Peyer's patch (tissue), 4 donors: ENCODE measurements around the gene SHISA5. TPM values are rescaled to one million over a fixed set of nuclear protein-coding genes. Genes with fewer than 3 reads are reported as not detected.

ENCODE experiments used
- DNase-seq, 3 donors: peaks; one replicate each; pipeline ENCODE4 v3.0.0-alpha.2; 2017 to 2019
- H3K27ac ChIP-seq, 4 donors: fragments of 200-600 bp; sonication (generic); one replicate each; pipeline ENCODE4 v1.5.1; 2016 to 2019
- H3K27me3 ChIP-seq, 2 donors: fragments of 200-600 bp; sonication (generic); one replicate each; pipeline ENCODE4 v1.5.1; 2019
- H3K36me3 ChIP-seq, 3 donors: fragments of 200-600 bp; sonication (generic); one replicate each; pipeline ENCODE4 v1.5.1; 2016 to 2019
- H3K4me1 ChIP-seq, 4 donors: fragments of 200-600 bp; sonication (generic); one replicate each; pipeline ENCODE4 v1.5.1; 2016 to 2019
- H3K4me3 ChIP-seq, 4 donors: fragments of 200-600 bp; sonication (generic); 1 replicate in 3 of 4; 2 replicates in 1 of 4; pipeline ENCODE4 v1.5.1; 2016 to 2019; ENCODE audit warnings: mild to moderate bottlenecking in 1 of 4
- H3K9me3 ChIP-seq, 4 donors: fragments of 200-600 bp; sonication (generic); one replicate each; pipeline ENCODE4 v1.5.1; 2016 to 2019; ENCODE audit warnings: mild to moderate bottlenecking in 1 of 4
- CTCF ChIP-seq, 6 experiments: fragments of 450-650 bp in 4 of 6; fragments of 200-600 bp in 2 of 6; sonication (generic) in 1 of 6; IDR thresholded peaks; one replicate each; pipeline ENCODE4 v1.5.1; 2017 to 2019; ENCODE audit warnings: antibody characterized with exemption in 6 of 6, mild to moderate bottlenecking in 3 of 6, moderate library complexity in 1 of 6
- POLR2A ChIP-seq, 2 donors: fragments of 450-650 bp; IDR thresholded peaks; one replicate each; pipeline ENCODE4 v1.5.1; 2017; ENCODE audit warnings: antibody characterized with exemption in 2 of 2, mild to moderate bottlenecking in 2 of 2, moderate library complexity in 2 of 2
- total RNA-seq, 4 donors: library from RNA; depleted of rRNA; stranded (reverse); fragments of >200 nt; gene quantifications; one replicate each; pipeline ENCODE4 v1.1.0, GENCODE V29; 2016

Gene SHISA5
- total RNA-seq, 4 donors from 2014 or later: 60.2 to 149 (median 110) TPM

GRCh38 chr3:48528754-48529153, 24.8 kb upstream of the SHISA5 start:
- Histone ChIP-seq H3K36me3 (peaks cover 0 to 51% (median 0%) of the 10 kb centered on the region in 3 donors), H3K27me3 (no peaks in the 10 kb centered on the region), H3K9me3 (no peaks in the 10 kb centered on the region), H3K4me3 (no peak overlapping the region), H3K4me1 (no peaks in the 10 kb centered on the region), H3K27ac (no peak overlapping the region)
- no peak for DNase-seq
- no peak for TF ChIP-seq CTCF (IDR thresholded peaks at IDR 0.05)
- TF ChIP-seq POLR2A (IDR thresholded peaks at IDR 0.05): no peak

DNA sequence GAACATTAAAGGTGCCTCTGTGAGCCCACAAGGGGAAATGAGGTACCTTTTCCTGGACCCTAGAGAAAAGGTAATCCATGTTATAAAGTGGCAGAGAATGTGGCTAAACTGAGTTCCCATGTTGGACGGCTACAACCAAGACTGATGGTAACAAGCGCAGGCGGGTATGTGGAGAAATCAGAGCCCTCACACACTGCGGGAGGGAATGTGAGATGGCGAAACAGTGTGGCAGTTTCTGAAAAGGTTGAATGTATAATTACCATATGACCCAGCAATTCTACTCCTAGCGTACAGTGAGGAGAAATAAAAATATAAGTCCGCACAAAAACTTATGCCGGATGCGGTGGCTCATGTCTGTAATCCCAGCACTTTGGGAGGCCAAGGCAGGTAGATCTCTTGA, 24.1 kb upstream of the SHISA5 start:
- no peaks in the 10 kb centered on the region for H3K9me3 ChIP-seq
- H3K4me1 ChIP-seq: no peaks in the 10 kb centered on the region
- H3K36me3 ChIP-seq: peaks cover 0 to 51% (median 0%) of the 10 kb centered on the region in 3 donors
- H3K27ac ChIP-seq: no peak overlapping the region
- DNase-seq: no peak
- TF ChIP-seq CTCF (IDR thresholded peaks at IDR 0.05): no peak
- no peak for TF ChIP-seq POLR2A (IDR thresholded peaks at IDR 0.05)
- H3K4me3 ChIP-seq: no peak overlapping the region
- H3K27me3 ChIP-seq: no peaks in the 10 kb centered on the region

DNA sequence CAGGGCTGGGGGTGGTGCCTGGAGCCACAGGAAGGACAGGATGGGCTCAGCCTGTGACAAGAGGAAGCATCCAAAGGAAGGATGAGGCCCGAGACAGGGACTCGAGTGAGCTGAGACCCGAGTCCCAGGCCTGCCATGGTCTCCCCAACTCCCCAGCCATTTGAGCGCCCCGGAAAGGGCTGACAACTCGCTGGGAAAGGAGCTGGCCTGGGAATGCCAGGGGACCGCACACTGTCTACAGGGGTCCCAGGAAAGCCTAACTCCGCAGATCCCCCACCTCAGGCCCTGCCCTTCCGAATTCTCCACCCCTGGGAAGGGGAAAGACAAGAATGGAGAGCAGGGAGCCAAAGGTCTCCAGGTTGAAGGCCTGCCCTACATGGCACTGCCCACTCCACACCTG, 21.0 kb upstream of the SHISA5 start:
- TF ChIP-seq CTCF (IDR thresholded peaks at IDR 0.05) (no peak), POLR2A (IDR thresholded peaks at IDR 0.05) (no peak)
- DNase-seq: peak in 1 of 3 donors; percentile 32
- Histone ChIP-seq H3K36me3 (peaks cover 0 to 49% (median 0%) of the 10 kb centered on the region in 3 donors), H3K27ac (no peak overlapping the region), H3K4me3 (no peak overlapping the region), H3K4me1 (no peaks in the 10 kb centered on the region), H3K9me3 (no peaks in the 10 kb centered on the region), H3K27me3 (no peaks in the 10 kb centered on the region)

- no peaks in the 10 kb centered on the region for H3K4me1 ChIP-seq
- H3K9me3 ChIP-seq: no peaks in the 10 kb centered on the region
- no peak overlapping the region for H3K27ac ChIP-seq
- peaks cover 0 to 41% (median 0%) of the 10 kb centered on the region in 3 donors for H3K36me3 ChIP-seq
- DNase-seq: no peak
- H3K27me3 ChIP-seq: no peaks in the 10 kb centered on the region
- TF ChIP-seq POLR2A (IDR thresholded peaks at IDR 0.05) (no peak), CTCF (IDR thresholded peaks at IDR 0.05) (no peak)
- H3K4me3 ChIP-seq: no peak overlapping the region
Measured at GRCh38 chr3:48521635-48522034, 17.7 kb upstream of the SHISA5 start.

GRCh38 chr3:48519277-48519643, 15.3 kb upstream of the SHISA5 start:
- TF ChIP-seq CTCF (IDR thresholded peaks at IDR 0.05) (no peak), POLR2A (IDR thresholded peaks at IDR 0.05) (no peak)
- DNase-seq: no peak

More at GRCh38 chr3:48519277-48519643, 15.3 kb upstream of the SHISA5 start:
- no peak overlapping the region for H3K4me3 ChIP-seq
- H3K4me1 ChIP-seq: no peaks in the 10 kb centered on the region
- no peak overlapping the region for H3K27ac ChIP-seq
- no peaks in the 10 kb centered on the region for H3K27me3 ChIP-seq
- H3K9me3 ChIP-seq: no peaks in the 10 kb centered on the region
- peaks cover 0 to 32% (median 0%) of the 10 kb centered on the region in 3 donors for H3K36me3 ChIP-seq
